DLD1 (cell line): ENCODE measurements around the gene ZNF219.

Experiments used
- in situ Hi-C: cut with HindIII; loops from 2 replicates; pipeline ENCODE4 v1.10.0; 2017; ENCODE audit warnings: low sequenced_read_pairs

The ZNF219 gene

GRCh38 chr14:21069388-21070082 is 28.9 kb downstream of the ZNF219 start:
- in situ Hi-C loops: no loop called here

GRCh38 chr14:21068521-21069387 is 29.7 kb downstream of the ZNF219 start:
- in situ Hi-C loops: no loop called here

GRCh38 chr14:21066882-21067502 is 31.5 kb downstream of the ZNF219 start:
- in situ Hi-C loops: no loop called here

- in situ Hi-C loops: no loop called here
Observed at GRCh38 chr14:21063479-21063878, 35.0 kb downstream of the ZNF219 start.

- in situ Hi-C loops: no loop called here
Observed at GRCh38 chr14:21061347-21061668, 37.1 kb downstream of the ZNF219 start.

- in situ Hi-C loops: no loop called here
Observed at GRCh38 chr14:21060614-21061346, 37.7 kb downstream of the ZNF219 start.

GRCh38 chr14:21059842-21060613 is 38.4 kb downstream of the ZNF219 start:
- in situ Hi-C loops: no loop called here

GRCh38 chr14:21058903-21059302 is 39.6 kb downstream of the ZNF219 start:
- in situ Hi-C loops: no loop called here

GRCh38 chr14:21057803-21058675 is 40.4 kb downstream of the ZNF219 start, which contains the start of gene RNASE8:
Gene RNASE8 (plus strand): TSS chr14:21057822. CDS start chr14:21057893, 71 bp downstream.
- in situ Hi-C loops: no loop called here

GRCh38 chr14:21056520-21057163 is 41.8 kb downstream of the ZNF219 start:
- in situ Hi-C loops: no loop called here

- in situ Hi-C loops: no loop called here
Observed at GRCh38 chr14:21055432-21056117, 42.9 kb downstream of the ZNF219 start.

- in situ Hi-C loops: no loop called here
Observed at GRCh38 chr14:21054768-21055145, 43.7 kb downstream of the ZNF219 start.

- in situ Hi-C loops: no loop called here
Observed at GRCh38 chr14:21054123-21054767, 44.2 kb downstream of the ZNF219 start.

- in situ Hi-C loops: no loop called here
Observed at GRCh38 chr14:21053184-21054122, 45.0 kb downstream of the ZNF219 start.

GRCh38 chr14:21050597-21050996 is 47.9 kb downstream of the ZNF219 start:
- in situ Hi-C loops: no loop called here

GRCh38 chr14:21049271-21049673 is 49.2 kb downstream of the ZNF219 start:
- in situ Hi-C loops: no loop called here

- in situ Hi-C loops: no loop called here
Observed at GRCh38 chr14:21048638-21049037, 49.8 kb downstream of the ZNF219 start.
